DOHH2 (cell line): ENCODE measurements around the gene DIS3L2.
"Not testable (repeated sequence)": the region's sequence is repeated elsewhere in the genome, so short reads cannot be mapped to it uniquely, and the experiment has no call there.

Experiments
- H3F3A ChIP-seq: fragments of 200-600 bp; sonication (generic), shearing (Covaris generic); 2 replicates; pipeline ENCODE4 v1.6.0; 2016; ENCODE audit warnings: antibody characterized with exemption, mild to moderate bottlenecking; ENCODE audit not compliant: control insufficient read depth, insufficient read depth
- H3K27ac ChIP-seq: fragments of 200-600 bp; sonication (generic); 2 replicates; pipeline ENCODE4 v1.5.1; 2014; ENCODE audit warnings: low read depth, mild to moderate bottlenecking, low read length, moderate library complexity
- H3K27me3 ChIP-seq: fragments of 200-600 bp; sonication (generic); 2 replicates; pipeline ENCODE4 v1.6.1; 2014; ENCODE audit warnings: mild to moderate bottlenecking, low read length, mixed read lengths; ENCODE audit not compliant: control insufficient read depth
- H3K36me3 ChIP-seq: fragments of 200-600 bp; sonication (generic); 2 replicates; pipeline ENCODE4 v1.6.1; 2014; ENCODE audit warnings: mild to moderate bottlenecking, low read length, moderate library complexity, mixed read lengths; ENCODE audit not compliant: control insufficient read depth
- H3K4me1 ChIP-seq: fragments of 200-600 bp; sonication (generic); 2 replicates; pipeline ENCODE4 v1.6.1; 2014; ENCODE audit warnings: mild to moderate bottlenecking, low read length, mixed read lengths; ENCODE audit not compliant: control insufficient read depth
- H3K4me2 ChIP-seq: fragments of 200-600 bp; sonication (generic); 2 replicates; pipeline ENCODE4 v1.6.0; 2014; ENCODE audit warnings: mild to moderate bottlenecking, low read length, moderate library complexity
- H3K4me3 ChIP-seq: fragments of 200-600 bp; sonication (generic); 2 replicates; pipeline ENCODE4 v1.5.1; 2014; ENCODE audit warnings: mild to moderate bottlenecking, low read length, mixed read lengths
- H3K79me2 ChIP-seq: fragments of 200-600 bp; sonication (generic); 2 replicates; pipeline ENCODE4 v1.6.1; 2014; ENCODE audit warnings: mild to moderate bottlenecking, low read length, mixed read lengths; ENCODE audit not compliant: control insufficient read depth
- H3K9me2 ChIP-seq: fragments of 200-600 bp; sonication (generic); replicated peaks from 2 replicates; pipeline ENCODE4 v1.6.1; 2014; ENCODE audit warnings: mild to moderate bottlenecking, low read length, mixed read lengths; ENCODE audit not compliant: control insufficient read depth
- H3K9me3 ChIP-seq: fragments of 200-600 bp; sonication (generic); 2 replicates; pipeline ENCODE4 v1.6.1; 2014; ENCODE audit warnings: antibody characterized with exemption, low read length, mixed read lengths; ENCODE audit not compliant: control insufficient read depth, insufficient read depth
- H4K20me1 ChIP-seq: fragments of 200-600 bp; sonication (generic); 2 replicates; pipeline ENCODE4 v1.6.0; 2014; ENCODE audit warnings: low read depth, mild to moderate bottlenecking, antibody characterized with exemption, low read length, moderate library complexity; ENCODE audit not compliant: control insufficient read depth, insufficient read depth
- EZH2phosphoT487 ChIP-seq: fragments of 200-600 bp; sonication (generic); IDR thresholded peaks from 2 replicates; pipeline ENCODE4 v1.6.1; 2017; ENCODE audit warnings: borderline replicate concordance, mild to moderate bottlenecking, antibody characterized with exemption, low read length, moderate library complexity, mixed read lengths
- TF ChIP-seq, protein P1 (sequence below): fragments of 200-600 bp; sonication (generic); IDR thresholded peaks from one replicate; pipeline ENCODE4 v1.5.1; 2014; ENCODE audit warnings: antibody characterized with exemption, mild to moderate bottlenecking, low read depth, low read length; ENCODE audit not compliant: poor library complexity, severe bottlenecking

DIS3L2 gene

DNA sequence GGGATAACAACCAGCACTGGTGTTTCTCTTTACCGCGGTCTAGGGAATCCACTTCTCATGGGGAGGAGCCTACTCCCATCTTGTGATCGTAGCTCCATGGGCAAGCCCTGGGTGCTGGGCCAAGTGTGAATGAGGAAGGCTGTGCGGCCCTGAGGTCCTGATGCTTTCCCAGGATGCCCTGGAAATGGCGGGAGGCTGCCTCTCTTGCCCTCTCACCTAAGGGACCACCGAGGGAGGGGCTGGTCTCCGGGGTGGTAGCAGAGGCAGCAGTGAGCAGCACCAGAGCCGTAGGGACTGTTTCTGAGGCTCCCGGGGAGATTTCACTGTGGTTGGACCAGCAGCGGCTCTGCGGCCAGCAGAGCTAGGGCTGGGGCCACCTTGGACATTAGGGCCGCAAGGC is 19.8 kb upstream of the DIS3L2 start:
- H3K27me3 ChIP-seq: no peaks in the 10 kb centered on the region; the same call in 1 of the 2 replicates
- no peaks in the 10 kb centered on the region for H3K4me1 ChIP-seq
- no peak overlapping the region for H3K27ac ChIP-seq
- TF ChIP-seq EZH2phosphoT487: no peak
- TF ChIP-seq, protein P1, sequence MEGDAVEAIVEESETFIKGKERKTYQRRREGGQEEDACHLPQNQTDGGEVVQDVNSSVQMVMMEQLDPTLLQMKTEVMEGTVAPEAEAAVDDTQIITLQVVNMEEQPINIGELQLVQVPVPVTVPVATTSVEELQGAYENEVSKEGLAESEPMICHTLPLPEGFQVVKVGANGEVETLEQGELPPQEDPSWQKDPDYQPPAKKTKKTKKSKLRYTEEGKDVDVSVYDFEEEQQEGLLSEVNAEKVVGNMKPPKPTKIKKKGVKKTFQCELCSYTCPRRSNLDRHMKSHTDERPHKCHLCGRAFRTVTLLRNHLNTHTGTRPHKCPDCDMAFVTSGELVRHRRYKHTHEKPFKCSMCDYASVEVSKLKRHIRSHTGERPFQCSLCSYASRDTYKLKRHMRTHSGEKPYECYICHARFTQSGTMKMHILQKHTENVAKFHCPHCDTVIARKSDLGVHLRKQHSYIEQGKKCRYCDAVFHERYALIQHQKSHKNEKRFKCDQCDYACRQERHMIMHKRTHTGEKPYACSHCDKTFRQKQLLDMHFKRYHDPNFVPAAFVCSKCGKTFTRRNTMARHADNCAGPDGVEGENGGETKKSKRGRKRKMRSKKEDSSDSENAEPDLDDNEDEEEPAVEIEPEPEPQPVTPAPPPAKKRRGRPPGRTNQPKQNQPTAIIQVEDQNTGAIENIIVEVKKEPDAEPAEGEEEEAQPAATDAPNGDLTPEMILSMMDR: no peak
- H4K20me1 ChIP-seq: no peaks in the 10 kb centered on the region
- H3K36me3 ChIP-seq: no peaks in the 10 kb centered on the region
- H3K79me2 ChIP-seq: no peaks in the 10 kb centered on the region
- no peaks in the 10 kb centered on the region for H3F3A ChIP-seq
- H3K4me2 ChIP-seq: no peak overlapping the region
- H3K4me3 ChIP-seq: no peak overlapping the region
- no peaks in the 10 kb centered on the region for H3K9me3 ChIP-seq
- no peaks in the 10 kb centered on the region for H3K9me2 ChIP-seq

DNA sequence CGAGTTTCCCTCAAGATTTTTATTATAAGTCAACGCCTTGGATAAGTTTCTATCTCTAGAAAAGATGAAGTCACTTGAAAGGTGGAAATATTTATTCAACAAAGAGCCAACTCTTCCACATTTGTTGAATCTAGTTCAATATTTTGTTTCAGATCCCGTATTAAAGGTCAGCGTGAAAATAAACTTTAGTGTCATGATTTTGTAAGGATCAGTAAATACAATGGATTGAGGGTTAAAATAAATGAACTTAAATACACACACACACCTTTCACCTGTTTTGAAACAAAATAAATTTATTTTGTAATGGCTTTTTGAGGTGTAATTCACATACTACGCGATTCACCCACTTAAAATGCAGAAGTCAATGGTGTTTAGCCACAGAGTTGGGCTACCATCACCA is 19.3 kb upstream of the DIS3L2 start:
- Histone ChIP-seq H3K4me1 (no peaks in the 10 kb centered on the region), H3K36me3 (no peaks in the 10 kb centered on the region), H3K4me3 (no peak overlapping the region), H3K27me3 (no peaks in the 10 kb centered on the region; the same call in 1 of the 2 replicates), H3K4me2 (no peak overlapping the region), H3K9me3 (no peaks in the 10 kb centered on the region), H4K20me1 (no peaks in the 10 kb centered on the region), H3K9me2 (no peaks in the 10 kb centered on the region), H3F3A (no peaks in the 10 kb centered on the region), H3K27ac (no peak overlapping the region), H3K79me2 (no peaks in the 10 kb centered on the region)
- no peak for TF ChIP-seq EZH2phosphoT487
- TF ChIP-seq, protein P1: no peak

DNA sequence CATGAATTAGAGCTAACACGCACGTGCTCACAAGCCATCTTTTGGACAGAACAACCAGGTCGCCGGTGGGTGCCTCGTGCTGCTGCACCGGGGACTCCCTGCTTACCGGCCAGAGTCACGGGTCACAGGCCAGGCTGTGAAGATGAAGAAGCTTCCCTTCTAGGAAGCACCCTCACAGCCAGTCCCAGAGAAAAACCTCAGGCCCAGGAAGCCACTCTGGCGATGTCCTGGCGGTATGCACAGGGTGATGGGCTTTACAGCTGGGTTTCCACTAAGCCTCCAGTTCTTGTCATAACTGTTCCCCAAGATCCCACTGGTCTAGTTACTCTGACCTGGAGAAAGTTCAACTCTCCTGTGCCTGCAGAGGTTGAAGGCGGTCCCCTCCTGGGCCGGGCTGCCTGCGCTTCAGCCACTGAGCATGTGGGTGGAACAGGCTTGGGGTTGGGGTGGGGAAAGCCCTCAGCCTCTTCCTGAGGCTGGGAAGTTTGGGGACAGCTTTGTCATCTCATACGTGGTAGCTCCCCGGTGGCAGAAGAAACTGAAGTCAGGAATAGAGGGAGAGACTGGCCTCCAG is 15.2 kb upstream of the DIS3L2 start:
- Histone ChIP-seq H3F3A (no peaks in the 10 kb centered on the region), H3K9me3 (0 out of 2 replicates have a peak, but pooled peaks cover under 1% of the 10 kb centered on the region), H3K27me3 (peaks cover 2% of the 10 kb centered on the region), H3K27ac (no peak overlapping the region), H3K9me2 (no peaks in the 10 kb centered on the region), H3K4me3 (no peak overlapping the region), H3K4me1 (no peaks in the 10 kb centered on the region), H3K79me2 (no peaks in the 10 kb centered on the region), H3K4me2 (no peak overlapping the region), H3K36me3 (no peaks in the 10 kb centered on the region), H4K20me1 (no peaks in the 10 kb centered on the region)
- TF ChIP-seq EZH2phosphoT487: no peak
- TF ChIP-seq, protein P1: no peak

DNA sequence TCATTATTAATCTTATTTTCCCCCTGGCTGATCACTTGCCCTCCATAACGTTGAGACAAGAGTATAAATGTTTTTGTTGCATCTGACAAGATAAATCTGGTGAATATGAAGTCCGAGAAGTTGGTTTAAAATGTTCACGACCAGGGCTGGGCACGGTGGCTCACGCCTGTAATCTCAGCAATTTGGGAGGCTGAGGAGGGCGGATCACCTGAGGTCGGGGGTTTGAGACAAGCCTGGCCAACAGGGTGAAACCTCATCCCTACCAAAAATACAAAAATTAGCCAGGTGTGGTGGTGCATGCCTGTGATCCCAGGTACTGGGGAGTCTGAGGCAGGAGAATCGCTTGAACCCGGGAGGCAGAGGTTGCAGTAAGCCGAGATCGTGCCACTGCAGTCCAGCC is 14.4 kb upstream of the DIS3L2 start:
- not testable (repeated sequence) for H3F3A ChIP-seq, H3K4me3 ChIP-seq, H3K4me2 ChIP-seq, H4K20me1 ChIP-seq, H3K27ac ChIP-seq, H3K9me2 ChIP-seq, H3K9me3 ChIP-seq, H3K36me3 ChIP-seq, H3K4me1 ChIP-seq, H3K79me2 ChIP-seq, H3K27me3 ChIP-seq
